Coronary artery (tissue), 2 donors: ENCODE measurements around the gene TNKS1BP1.

ENCODE experiments used
- DNase-seq: peaks from one replicate; pipeline ENCODE4 v3.0.0-alpha.2; 2017; ENCODE audit warnings: low spot score
- H3K27ac ChIP-seq, 2 donors: fragments of 200-600 bp; sonication (generic); one replicate each; pipeline ENCODE4 v1.5.1; 2016 to 2019
- H3K4me3 ChIP-seq: fragments of 200-600 bp; sonication (generic); 2 replicates; pipeline ENCODE4 v1.5.1; 2016; ENCODE audit warnings: mild to moderate bottlenecking, moderate library complexity
- CTCF ChIP-seq: fragments of 200-600 bp; sonication (generic); IDR thresholded peaks from one replicate; pipeline ENCODE4 v1.5.1; 2019; ENCODE audit warnings: antibody characterized with exemption

TNKS1BP1 gene

GRCh38 chr11:57263351-57263750 is 61.4 kb downstream of the TNKS1BP1 start:
- DNase-seq: no peak
- Histone ChIP-seq H3K4me3 (no peak overlapping the region), H3K27ac (no peak overlapping the region)
- TF ChIP-seq CTCF: no peak

DNA sequence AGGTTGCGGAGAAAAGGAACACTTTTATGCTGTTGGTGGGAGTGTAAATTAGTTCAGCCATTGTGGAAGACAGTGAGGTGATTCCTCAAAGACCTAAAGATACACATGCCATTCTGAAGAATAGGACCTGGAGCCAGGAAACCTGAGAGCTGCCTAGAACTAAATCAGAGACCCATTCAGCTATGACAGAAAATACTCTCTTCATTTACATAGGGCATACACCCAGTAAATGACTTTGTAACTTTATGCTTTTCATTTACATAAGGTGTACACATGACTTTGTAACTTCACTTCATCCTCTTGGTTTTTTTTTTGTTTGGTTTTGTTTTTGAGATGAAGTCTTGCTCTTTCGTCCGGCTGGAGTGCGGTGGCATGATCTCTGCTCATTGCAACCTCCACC is 62.6 kb downstream of the TNKS1BP1 start:
- DNase-seq: no peak
- H3K27ac ChIP-seq: no peak overlapping the region
- TF ChIP-seq CTCF: no peak

DNA sequence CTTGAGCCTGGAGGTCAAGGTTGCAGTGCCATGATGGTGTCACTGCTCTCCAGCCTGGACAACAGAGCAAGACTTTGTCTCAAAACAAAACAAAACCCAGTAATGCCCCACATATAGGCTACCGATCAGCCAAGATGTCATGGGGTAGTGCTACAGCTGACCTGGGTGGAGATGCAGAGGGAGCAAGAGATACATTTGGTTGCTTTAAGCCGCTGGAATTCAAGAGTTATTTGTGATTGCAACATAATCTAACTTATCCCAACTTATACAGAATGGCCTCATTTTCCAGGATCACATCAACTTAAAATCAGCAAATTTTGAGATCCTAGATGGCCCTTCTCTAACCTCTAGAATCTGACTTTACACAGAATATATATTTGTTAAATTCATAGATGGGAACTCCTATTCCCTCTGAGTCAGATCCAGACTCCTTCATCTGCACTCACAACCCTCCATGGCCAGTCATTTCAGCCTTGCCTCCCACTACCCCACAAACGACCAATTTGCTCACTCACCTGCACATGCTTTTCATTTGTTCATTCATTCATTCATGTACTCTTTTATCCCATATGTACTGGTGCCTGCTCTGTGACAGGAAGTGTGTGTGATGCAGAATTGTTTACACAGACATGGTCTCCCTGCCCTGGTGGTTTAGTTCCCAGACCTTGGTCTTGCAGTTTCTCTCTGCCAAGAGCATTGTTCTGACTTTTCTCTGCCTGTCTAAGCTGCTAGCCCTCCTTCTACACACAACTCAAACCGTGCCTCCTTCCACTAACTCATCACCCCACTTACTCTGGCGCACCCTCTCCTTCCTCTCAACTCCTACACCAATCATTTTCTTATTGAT is 63.6 kb downstream of the TNKS1BP1 start:
- H3K27ac ChIP-seq: no peak overlapping the region
- H3K4me3 ChIP-seq: no peak overlapping the region
- no peak for DNase-seq
- TF ChIP-seq CTCF: no peak

More for the DNA sequence above, 62.6 kb downstream of the TNKS1BP1 start:
- H3K4me3 ChIP-seq: no peak overlapping the region

GRCh38 chr11:57256119-57256518 is 68.6 kb downstream of the TNKS1BP1 start:
- no peak for DNase-seq
- no peak overlapping the region for H3K27ac ChIP-seq
- no peak overlapping the region for H3K4me3 ChIP-seq
- no peak for TF ChIP-seq CTCF

- DNase-seq: no peak
- H3K4me3 ChIP-seq: no peak overlapping the region
- H3K27ac ChIP-seq: no peak overlapping the region
- TF ChIP-seq CTCF: no peak
Measured at GRCh38 chr11:57255618-57256017, 69.1 kb downstream of the TNKS1BP1 start.

DNA sequence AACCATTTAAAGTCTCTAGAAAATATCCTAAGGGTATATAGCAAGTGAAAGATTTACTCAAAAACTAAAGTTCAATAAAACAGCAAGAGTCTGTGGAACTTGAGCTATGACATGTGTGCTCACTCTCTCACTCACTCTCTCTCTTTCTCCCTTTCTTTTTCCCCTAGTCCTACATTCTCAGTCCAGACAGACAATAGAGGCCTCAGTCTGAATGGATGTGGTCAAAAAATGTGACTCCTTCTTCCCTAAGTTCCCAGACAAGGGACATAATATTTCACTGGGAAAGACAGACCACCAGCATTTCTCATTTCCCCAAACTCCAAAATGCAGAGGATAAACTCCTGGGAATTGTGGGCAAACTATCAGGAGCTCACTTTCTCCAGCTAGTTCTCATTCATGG is 70.1 kb downstream of the TNKS1BP1 start:
- no peak for TF ChIP-seq CTCF
- no peak for DNase-seq
- no peak overlapping the region for H3K27ac ChIP-seq

GRCh38 chr11:57251491-57252104 is 73.2 kb downstream of the TNKS1BP1 start:
- no peak overlapping the region for H3K4me3 ChIP-seq
- no peak overlapping the region for H3K27ac ChIP-seq
- no peak for DNase-seq
- TF ChIP-seq CTCF: no peak

More for the DNA sequence above, 70.1 kb downstream of the TNKS1BP1 start:
- no peak overlapping the region for H3K4me3 ChIP-seq
